Omental fat pad (tissue), 4 donors: ENCODE measurements around the gene UBE2L3. TPM values are rescaled to one million over a fixed set of nuclear protein-coding genes. Genes with fewer than 3 reads are reported as not detected.

ENCODE experiments used
- ATAC-seq: fragments of 150-250 bp; one replicate; pipeline ENCODE4 v1.9.1; 2016; ENCODE audit warnings: mild to moderate bottlenecking, moderate library complexity; ENCODE audit not compliant: low FRiP score
- DNase-seq: peaks from one replicate; pipeline ENCODE4 v3.0.0-alpha.2; 2019; ENCODE audit warnings: low spot score
- CTCF ChIP-seq, 3 donors: fragments of 450-650 bp; IDR thresholded peaks; one replicate each; pipeline ENCODE4 v1.5.1; 2016 to 2017; ENCODE audit warnings: antibody characterized with exemption in 3 of 3, mild to moderate bottlenecking in 3 of 3, moderate library complexity in 2 of 3
- total RNA-seq, 4 donors: library from RNA; depleted of rRNA; stranded (reverse); fragments of >200 nt; gene quantifications; one replicate each; pipeline ENCODE4 v1.1.0, GENCODE V29; 2016

The UBE2L3 gene
- total RNA-seq, 4 donors from 2014 or later, result 38.9 to 49.7 (median 44.0) TPM

- DNase-seq, result no peak
- no peak for TF ChIP-seq CTCF (IDR thresholded peaks at IDR 0.05)
- ATAC-seq, result no peak
These were observed 89.5 kb downstream of the UBE2L3 start for GRCh38 chr22:21657020-21657359.

- peak; percentile 64 for ATAC-seq
These were observed 90.0 kb downstream of the UBE2L3 start for GRCh38 chr22:21657360-21658032.

GRCh38 chr22:21659864-21660525 lies 92.5 kb downstream of the UBE2L3 start:
- TF ChIP-seq CTCF (IDR thresholded peaks at IDR 0.05), result no peak
- no peak for ATAC-seq
- no peak for DNase-seq

More at GRCh38 chr22:21657360-21658032, 90.0 kb downstream of the UBE2L3 start:
- no peak for TF ChIP-seq CTCF (IDR thresholded peaks at IDR 0.05)
- DNase-seq, result no peak

GRCh38 chr22:21660904-21661303 lies 93.4 kb downstream of the UBE2L3 start:
- DNase-seq (no peak), ATAC-seq (no peak)
- TF ChIP-seq CTCF (IDR thresholded peaks at IDR 0.05), result no peak

GRCh38 chr22:21661991-21662390 lies 94.5 kb downstream of the UBE2L3 start:
- no peak for ATAC-seq
- no peak for DNase-seq

GRCh38 chr22:21663738-21664137 lies 96.2 kb downstream of the UBE2L3 start:
- TF ChIP-seq CTCF (IDR thresholded peaks at IDR 0.05), result no peak
- DNase-seq (no peak), ATAC-seq (no peak)

More at GRCh38 chr22:21661991-21662390, 94.5 kb downstream of the UBE2L3 start:
- TF ChIP-seq CTCF (IDR thresholded peaks at IDR 0.05), result no peak
